Trophoblast cell (in vitro differentiated cells and primary cell): ENCODE data around the gene FAM32A.

ENCODE experiments used
- DNase-seq, 2 donors: peaks; one replicate each; pipeline ENCODE4 v3.0.0-alpha.2; 2016
- H2AFZ ChIP-seq: 2 replicates; pipeline ENCODE4 v1.6.1; 2013; ENCODE audit warnings: low read length, moderate library complexity, mild to moderate bottlenecking; ENCODE audit not compliant: insufficient read depth, poor library complexity
- H2AK5ac ChIP-seq: 2 replicates; pipeline ENCODE4 v1.6.1; 2013; ENCODE audit warnings: mild to moderate bottlenecking, low read length
- H2BK120ac ChIP-seq: 2 replicates; pipeline ENCODE4 v1.6.1; 2013; ENCODE audit warnings: low read length, mild to moderate bottlenecking, moderate library complexity; ENCODE audit not compliant: insufficient read depth, poor library complexity
- H2BK12ac ChIP-seq: 2 replicates; pipeline ENCODE4 v1.6.1; 2013; ENCODE audit warnings: mild to moderate bottlenecking, low read length, moderate library complexity
- H2BK5ac ChIP-seq: 2 replicates; pipeline ENCODE4 v1.6.1; 2013; ENCODE audit warnings: low read length, low read depth, moderate library complexity, mild to moderate bottlenecking; ENCODE audit not compliant: poor library complexity
- H3K14ac ChIP-seq: 2 replicates; pipeline ENCODE4 v1.6.1; 2013; ENCODE audit warnings: mild to moderate bottlenecking, low read length
- H3K18ac ChIP-seq: 2 replicates; pipeline ENCODE4 v1.6.1; 2013; ENCODE audit warnings: mild to moderate bottlenecking, low read length
- H3K23ac ChIP-seq: 2 replicates; pipeline ENCODE4 v1.6.1; 2013; ENCODE audit warnings: low read length
- H3K27ac ChIP-seq: 2 replicates; pipeline ENCODE4 v1.5.1; 2013; ENCODE audit warnings: low read depth, mild to moderate bottlenecking, inconsistent platforms, low read length, moderate library complexity
- H3K27me3 ChIP-seq: 2 replicates; pipeline ENCODE4 v1.6.1; 2013; ENCODE audit warnings: inconsistent platforms, mild to moderate bottlenecking, low read length, moderate library complexity; ENCODE audit not compliant: insufficient read depth
- H3K36me3 ChIP-seq, 2 experiments: 1 replicate in 1 of 2; 2 replicates in 1 of 2; pipeline ENCODE4 v1.6.1; 2013; ENCODE audit warnings: low read length in 2 of 2, mild to moderate bottlenecking in 2 of 2, moderate library complexity in 1 of 2; ENCODE audit not compliant: insufficient read depth in 2 of 2, control insufficient read depth in 1 of 2
- H3K4ac ChIP-seq: 2 replicates; pipeline ENCODE4 v1.6.1; 2013; ENCODE audit warnings: low read depth, mild to moderate bottlenecking, low read length, moderate library complexity
- H3K4me1 ChIP-seq, 2 experiments: 1 replicate in 1 of 2; 2 replicates in 1 of 2; pipeline ENCODE4 v1.6.1; 2013; ENCODE audit warnings: low read length in 2 of 2, mild to moderate bottlenecking in 2 of 2, moderate library complexity in 1 of 2; ENCODE audit not compliant: insufficient read depth in 2 of 2, control insufficient read depth in 1 of 2
- H3K4me2 ChIP-seq: 2 replicates; pipeline ENCODE4 v1.6.1; 2013; ENCODE audit warnings: inconsistent platforms, mild to moderate bottlenecking, low read length, moderate library complexity
- H3K4me3 ChIP-seq: 2 replicates; pipeline ENCODE4 v1.5.1; 2013; ENCODE audit warnings: mild to moderate bottlenecking, low read depth, low read length, inconsistent platforms
- H3K79me1 ChIP-seq: one replicate; pipeline ENCODE4 v1.6.1; 2013; ENCODE audit warnings: low read length
- H3K79me2 ChIP-seq: 2 replicates; pipeline ENCODE4 v1.6.1; 2013; ENCODE audit warnings: low read length, mild to moderate bottlenecking; ENCODE audit not compliant: control insufficient read depth, insufficient read depth, poor library complexity
- H3K9ac ChIP-seq: 2 replicates; pipeline ENCODE4 v1.6.1; 2013; ENCODE audit warnings: mild to moderate bottlenecking, low read length
- H3K9me3 ChIP-seq: 2 replicates; pipeline ENCODE4 v1.6.1; 2013; ENCODE audit warnings: low read depth, mild to moderate bottlenecking, control low read depth, inconsistent platforms, low read length; ENCODE audit not compliant: insufficient read depth
- H4K12ac ChIP-seq: 2 replicates; pipeline ENCODE4 v1.6.1; 2013; ENCODE audit warnings: low read depth, mild to moderate bottlenecking, low read length, moderate library complexity
- H4K8ac ChIP-seq: 2 replicates; pipeline ENCODE4 v1.6.1; 2013; ENCODE audit warnings: low read depth, mild to moderate bottlenecking, low read length, moderate library complexity
- H4K91ac ChIP-seq: one replicate; pipeline ENCODE4 v1.6.1; 2013; ENCODE audit warnings: low read depth, mild to moderate bottlenecking, low read length, moderate library complexity
- WGBS: extraction: QIAGEN DNeasy Blood & Tissue Kit; methylation state at CpG from one replicate; pipeline ENCODE4 v1.1.7; 2013; ENCODE audit warnings: missing lambda C conversion rate; ENCODE audit not compliant: insufficient read length, insufficient coverage; ENCODE audit errors: extremely low coverage; 5-methylcytosine and 5-hydroxymethylcytosine counted together

Gene FAM32A

DNA sequence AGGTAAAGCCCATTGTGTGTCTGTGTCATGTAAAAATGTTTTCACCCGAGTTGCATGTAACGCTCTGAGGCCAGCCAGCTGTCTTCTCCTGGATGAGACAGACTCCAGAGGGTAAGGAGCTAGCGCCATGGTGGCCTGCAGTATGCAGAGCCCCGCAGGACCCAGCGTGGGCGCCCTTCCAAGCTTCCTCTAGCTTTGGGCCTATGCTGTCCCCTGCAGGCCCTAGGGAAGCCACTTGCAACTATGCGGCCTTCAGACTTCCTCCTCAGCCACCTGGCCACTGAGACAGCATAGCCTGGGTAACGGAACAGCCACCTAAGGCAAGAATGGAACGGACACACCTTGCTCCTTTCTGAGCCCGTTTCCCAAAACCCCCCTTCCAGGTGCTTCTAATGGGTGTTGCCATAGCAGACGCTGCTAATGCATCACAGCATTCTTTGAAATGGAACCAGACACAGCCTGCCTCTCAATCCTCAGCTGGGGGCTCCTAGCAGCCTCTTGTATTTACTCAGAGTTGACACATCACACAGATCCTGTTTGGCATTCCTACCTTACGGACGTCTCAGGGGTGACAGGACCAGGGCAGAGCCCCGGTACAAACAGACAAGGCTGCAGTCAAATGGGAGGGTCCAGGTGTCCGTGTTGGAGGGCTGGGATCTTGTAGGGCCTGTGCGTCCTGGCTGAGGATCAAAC is 6.2 kb downstream of the FAM32A start:
- no peak overlapping the region for H2AFZ ChIP-seq
- H4K91ac ChIP-seq: no peak overlapping the region
- no peaks in the 10 kb centered on the region for H3K79me2 ChIP-seq
- no peak overlapping the region for H4K8ac ChIP-seq
- no peak overlapping the region for H4K12ac ChIP-seq
- no peak overlapping the region for H2BK12ac ChIP-seq
- H3K27me3 ChIP-seq: no peaks in the 10 kb centered on the region
- H3K9ac ChIP-seq: no peak overlapping the region
- H3K23ac ChIP-seq: no peak overlapping the region
- no peaks in the 10 kb centered on the region for H3K79me1 ChIP-seq
- no peak overlapping the region for H3K18ac ChIP-seq
- no peak overlapping the region for H3K4me3 ChIP-seq
- H3K4ac ChIP-seq: no peak overlapping the region
- H3K4me2 ChIP-seq: no peak overlapping the region
- H2AK5ac ChIP-seq: no peak overlapping the region
- H3K27ac ChIP-seq: no peak overlapping the region
- DNase-seq: no peak
- WGBS: no CpG with 5 or more reads among the region's 16 CpGs
- H3K4me1 ChIP-seq: no peaks in the 10 kb centered on the region
- no peak overlapping the region for H3K14ac ChIP-seq
- H3K36me3 ChIP-seq: peaks cover 43 to 46% of the 10 kb centered on the region in 2 experiments
- H2BK120ac ChIP-seq: no peak overlapping the region
- H2BK5ac ChIP-seq: no peak overlapping the region
- no peaks in the 10 kb centered on the region for H3K9me3 ChIP-seq

DNA sequence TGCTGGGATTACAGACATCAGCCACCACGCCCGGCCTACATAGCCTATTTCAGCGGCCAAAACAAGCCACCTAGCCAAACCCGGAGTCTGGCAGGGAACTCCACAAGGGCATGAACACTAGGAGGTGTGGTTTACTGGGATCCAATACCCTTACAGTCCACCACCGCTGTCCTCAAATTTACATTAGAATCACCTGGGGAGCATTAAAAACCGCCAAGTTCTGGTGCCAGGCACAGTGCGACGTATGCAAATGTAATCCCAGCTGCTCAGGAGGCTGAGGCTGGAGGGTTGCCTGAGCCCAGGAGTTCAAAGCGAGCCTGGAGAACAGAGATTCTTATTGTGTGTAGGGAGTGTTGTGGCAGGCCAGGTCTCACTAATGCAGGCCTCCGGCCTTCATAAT is 8.3 kb downstream of the FAM32A start:
- Histone ChIP-seq H3K9ac (no peak overlapping the region), H3K4ac (no peak overlapping the region), H3K4me1 (peaks cover 4 to 5% of the 10 kb centered on the region in 2 experiments), H2AFZ (no peak overlapping the region), H3K36me3 (peaks cover 32 to 34% of the 10 kb centered on the region in 2 experiments), H3K9me3 (no peaks in the 10 kb centered on the region), H3K4me2 (no peak overlapping the region), H3K18ac (no peak overlapping the region), H2BK120ac (no peak overlapping the region), H2BK12ac (no peak overlapping the region), H3K27me3 (no peaks in the 10 kb centered on the region), H3K27ac (no peak overlapping the region), H4K8ac (no peak overlapping the region), H4K12ac (no peak overlapping the region), H4K91ac (no peak overlapping the region), H3K79me1 (peaks cover 7% of the 10 kb centered on the region), H3K79me2 (peaks cover 7% of the 10 kb centered on the region), H3K4me3 (no peak overlapping the region), H2BK5ac (no peak overlapping the region), H2AK5ac (no peak overlapping the region), H3K14ac (no peak overlapping the region), H3K23ac (no peak overlapping the region)
- no peak for DNase-seq
- WGBS: no CpG with 5 or more reads among the region's 10 CpGs

DNA sequence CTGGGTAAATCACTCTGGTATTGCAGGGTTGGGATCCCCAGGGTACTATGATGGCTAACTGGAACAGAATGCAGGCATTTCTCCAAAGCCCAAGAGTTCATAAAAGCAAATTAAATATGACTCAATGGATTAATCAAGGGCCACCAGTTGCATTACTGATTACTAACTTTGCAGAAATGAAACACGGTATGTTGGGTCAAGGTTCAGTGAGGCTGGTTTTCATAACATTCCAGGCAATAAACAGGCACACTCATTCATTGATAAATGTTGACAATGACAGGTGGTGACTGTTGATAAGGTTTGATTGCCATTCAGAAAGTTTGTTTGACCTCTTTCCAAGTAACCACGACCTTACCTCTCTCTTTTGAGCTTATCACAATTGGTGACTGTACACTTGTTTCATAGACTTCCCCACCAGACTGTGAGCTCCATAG is 12.0 kb downstream of the FAM32A start:
- no peak overlapping the region for H2BK5ac ChIP-seq
- H3K27me3 ChIP-seq: no peaks in the 10 kb centered on the region
- no peak overlapping the region for H2BK120ac ChIP-seq
- no peak overlapping the region for H2AK5ac ChIP-seq
- no peaks in the 10 kb centered on the region for H3K9me3 ChIP-seq
- no peak overlapping the region for H3K23ac ChIP-seq
- peak overlapping the region; percentile 34 for H3K14ac ChIP-seq
- H3K4ac ChIP-seq: peak overlapping the region; percentile 21
- H3K4me2 ChIP-seq: peak overlapping the region; percentile 75
- H3K18ac ChIP-seq: no peak overlapping the region
- peak overlapping the region; percentile 94 for H4K8ac ChIP-seq
- H3K27ac ChIP-seq: no peak overlapping the region
- peak overlapping the region; percentile 30 for H3K9ac ChIP-seq
- H2AFZ ChIP-seq: peak overlapping the region; percentile 56
- H4K12ac ChIP-seq: peak overlapping the region; percentile 94
- H3K36me3 ChIP-seq: peaks cover 10% of the 10 kb centered on the region in 2 experiments
- H3K79me2 ChIP-seq: peaks cover 7% of the 10 kb centered on the region
- peak overlapping the region; percentile 72 for H4K91ac ChIP-seq
- H3K4me3 ChIP-seq: no peak overlapping the region
- DNase-seq: peak in 1 of 2 donors; percentile 33
- peaks cover 7% of the 10 kb centered on the region for H3K79me1 ChIP-seq
- H3K4me1 ChIP-seq: peaks cover 5 to 7% of the 10 kb centered on the region in 2 experiments
- no peak overlapping the region for H2BK12ac ChIP-seq
- WGBS: no CpG with 5 or more reads among the region's 2 CpGs

DNA sequence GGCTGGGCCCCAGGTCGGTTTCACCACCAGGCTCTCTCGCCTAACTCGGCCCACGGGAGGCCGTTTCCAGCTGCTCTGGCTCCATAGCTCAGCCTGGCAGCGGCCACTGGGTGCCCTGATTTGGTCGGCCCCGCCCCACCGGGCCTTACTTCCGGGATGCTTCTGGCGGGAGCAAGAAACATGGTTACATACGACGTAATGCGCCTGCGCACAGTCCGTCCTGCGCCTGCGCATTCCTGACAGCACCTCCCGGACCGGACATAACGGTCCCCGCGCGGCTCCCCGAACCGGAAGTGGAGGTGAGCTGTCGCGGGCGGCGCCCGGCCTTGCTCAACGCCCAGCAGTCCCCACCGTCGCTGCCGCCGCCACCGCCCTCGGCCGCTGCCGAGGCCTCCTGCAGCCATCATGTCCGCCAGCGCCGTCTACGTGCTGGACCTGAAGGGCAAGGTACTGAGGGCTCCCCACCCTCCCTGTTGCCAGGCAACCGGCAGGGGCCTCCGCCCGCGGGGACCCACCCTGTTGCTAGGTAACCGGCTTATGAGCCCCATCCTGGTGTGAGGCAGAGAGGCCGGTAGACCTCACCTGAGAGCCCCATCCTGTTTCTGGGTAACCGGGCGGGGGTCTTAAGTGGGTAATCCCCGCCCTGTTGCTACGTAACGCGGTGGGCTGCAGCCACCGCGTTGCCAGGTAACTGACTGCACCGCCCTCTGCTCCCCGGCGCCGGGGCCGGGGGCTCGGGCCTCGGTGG is 12.6 kb downstream of the FAM32A start, which contains the start of gene AP1M1:
TSS of gene AP1M1 (plus strand) at position 290 of the 748 bp plus-strand sequence. CDS start at position 406, 116 bp downstream.
- peak; percentile 99 to 100 for DNase-seq
- no CpG with 5 or more reads among the region's 65 CpGs for WGBS
- no peaks in the 10 kb centered on the region for H3K9me3 ChIP-seq
- H3K9ac ChIP-seq: peak within 1 kb of the TSS; percentile 92
- peak within 1 kb of the TSS; percentile 97 for H3K14ac ChIP-seq
- H4K91ac ChIP-seq: peak within 1 kb of the TSS; percentile 82
- peak within 1 kb of the TSS; percentile 96 for H3K18ac ChIP-seq
- H3K4me1 ChIP-seq: peaks cover 5 to 7% of the 10 kb centered on the region in 2 experiments
- H3K23ac ChIP-seq: no peak within 1 kb of the TSS
- H4K8ac ChIP-seq: peak within 1 kb of the TSS; percentile 99
- peaks cover 7% of the 10 kb centered on the region for H3K79me1 ChIP-seq
- H2BK12ac ChIP-seq: no peak within 1 kb of the TSS
- peak within 1 kb of the TSS; percentile 16 for H2AK5ac ChIP-seq
- H3K4ac ChIP-seq: peak within 1 kb of the TSS; percentile 94
- no peak within 1 kb of the TSS for H3K27ac ChIP-seq
- H3K27me3 ChIP-seq: no peaks in the 10 kb centered on the region
- peak within 1 kb of the TSS; percentile 54 for H2BK5ac ChIP-seq
- peak within 1 kb of the TSS; percentile 100 for H3K4me3 ChIP-seq
- peak within 1 kb of the TSS; percentile 48 for H2BK120ac ChIP-seq
- peak within 1 kb of the TSS; percentile 75 for H3K4me2 ChIP-seq
- peaks cover 7% of the 10 kb centered on the region for H3K79me2 ChIP-seq
- H4K12ac ChIP-seq: peak within 1 kb of the TSS; percentile 95
- H2AFZ ChIP-seq: peak within 1 kb of the TSS; percentile 98
- H3K36me3 ChIP-seq: peaks cover 10 to 11% of the 10 kb centered on the region in 2 experiments
